Sigmoid colon (tissue), 4 donors: ENCODE measurements around the gene MED26.

Source experiments
- CTCF ChIP-seq, 4 experiments: fragments of 450-650 bp in 3 of 4; fragments of 200-600 bp in 1 of 4; IDR thresholded peaks; one replicate each; pipeline ENCODE4 v1.5.1; 2016 to 2019; ENCODE audit warnings: antibody characterized with exemption in 4 of 4, mild to moderate bottlenecking in 3 of 4, moderate library complexity in 2 of 4
- POLR2AphosphoS5 ChIP-seq, 4 donors: sonication (generic); formaldehyde crosslinking; IDR thresholded peaks; one replicate each; pipeline ENCODE4 v1.6.1; 2017; ENCODE audit warnings: antibody characterized with exemption in 4 of 4

- TF ChIP-seq POLR2AphosphoS5 (IDR thresholded peaks at IDR 0.05) (no peak), CTCF (IDR thresholded peaks at IDR 0.05) (no peak)
These were observed 42.1 kb downstream of the MED26 start for GRCh38 chr19:16585808-16586476.
